GM12878 (cell line): Measurements from ENCODE around the gene COL4A3. TPM values are rescaled to one million over a fixed set of nuclear protein-coding genes. Genes with fewer than 3 reads are reported as not detected.

Source experiments
- ATAC-seq: fragments of 200-7000 bp; cut with Tn5 transposase; 3 replicates; pipeline ENCODE4 v1.9.1; 2020; ENCODE audit warnings: mild to moderate bottlenecking, moderate library complexity
- BruUV-seq: library from RNA; stranded (reverse); fragments of 400-500 nt; replicated peaks from 2 replicates; lab custom pipeline; 2021; lab: Mats Ljungman, UMichigan
- CTCF ChIA-PET: fragments of 300-600 bp; sonication (Branson Sonifier 250); formaldehyde crosslinking; extraction: SDS; loops from one replicate; lab custom pipeline; 2021; ENCODE audit warnings: inconsistent platforms; lab: Yijun Ruan, JAX
- POLR2A ChIA-PET: fragments of 350-600 bp; formaldehyde crosslinking; extraction: SDS; loops from one replicate; lab custom pipeline; 2021; ENCODE audit warnings: inconsistent platforms; lab: Charles Lee
- RAD21 ChIA-PET: fragments of 300-600 bp; sonication (Branson Sonifier 250); formaldehyde crosslinking; loops from one replicate; lab custom pipeline; 2023; ENCODE audit warnings: antibody characterized with exemption; ENCODE audit not compliant: unreplicated experiment; lab: Charles Lee
- SMC1A ChIA-PET: fragments of 300-600 bp; sonication (Branson Sonifier 250); formaldehyde crosslinking; loops from one replicate; lab custom pipeline; 2023; ENCODE audit not compliant: unreplicated experiment, uncharacterized antibody; lab: Charles Lee
- DNase-seq: peaks from one replicate; pipeline ENCODE4 v3.0.0-alpha.2; 2011; ENCODE audit warnings: low read depth, low spot score
- FAIRE-seq: peaks from 3 replicates; lab custom pipeline; 2011; peaks lifted over from hg19 to GRCh38; lab: Jason Lieb, UNC
- H2AFZ ChIP-seq: 2 replicates; pipeline ENCODE4 v1.6.0; 2011; ENCODE audit warnings: low read depth, low read length, control low read depth; ENCODE audit not compliant: control insufficient read depth
- H3K27ac ChIP-seq: 2 replicates; pipeline ENCODE4 v1.5.1; 2011; ENCODE audit warnings: control low read depth; ENCODE audit not compliant: control insufficient read depth, insufficient read depth
- H3K27me3 ChIP-seq, 2 experiments: replicated peaks in 1 of 2; 2 replicates each; pipeline versions ENCODE4 v1.6.0 to v1.6.1; 2011; ENCODE audit warnings: low read length in 1 of 2; ENCODE audit not compliant: control insufficient read depth in 2 of 2, insufficient read depth in 2 of 2
- H3K36me3 ChIP-seq, 2 experiments: 2 replicates each; pipeline ENCODE4 v1.5.1; 2011; ENCODE audit warnings: low read length in 1 of 2; ENCODE audit not compliant: control insufficient read depth in 2 of 2, insufficient read depth in 2 of 2
- H3K4me1 ChIP-seq: 2 replicates; pipeline ENCODE4 v1.6.1; 2011; ENCODE audit warnings: mild to moderate bottlenecking, low read length, moderate library complexity, mixed read lengths; ENCODE audit not compliant: control insufficient read depth, insufficient read depth
- H3K4me2 ChIP-seq: 2 replicates; pipeline ENCODE4 v1.6.0; 2011; ENCODE audit warnings: control low read depth; ENCODE audit not compliant: control insufficient read depth, insufficient read depth
- H3K4me3 ChIP-seq: fragments of 200-600 bp; sonication (generic); 2 replicates; pipeline ENCODE4 v1.5.1; 2016
- H3K79me2 ChIP-seq: 2 replicates; pipeline ENCODE4 v1.6.0; 2011; ENCODE audit warnings: low read length; ENCODE audit not compliant: control insufficient read depth, insufficient read depth
- H3K9ac ChIP-seq: 2 replicates; pipeline ENCODE4 v1.8.0; 2011; ENCODE audit warnings: low read length, control low read depth, mixed read lengths; ENCODE audit not compliant: control insufficient read depth, insufficient read depth
- H3K9me3 ChIP-seq: replicated peaks from 3 replicates; pipeline ENCODE4 v1.5.1; 2011; ENCODE audit warnings: mild to moderate bottlenecking, low read length; ENCODE audit not compliant: control insufficient read depth, insufficient read depth
- H4K20me1 ChIP-seq: 2 replicates; pipeline ENCODE4 v1.6.0; 2011; ENCODE audit not compliant: control insufficient read depth, insufficient read depth
- ETV6 ChIP-seq, 2 experiments: fragments of 450-650 bp in 1 of 2; IDR thresholded peaks in 1 of 2; conservative IDR thresholded peaks in 1 of 2; 2 replicates each; pipeline ENCODE4 v1.6.1; 2014; ENCODE audit warnings: antibody characterized with exemption in 1 of 2, borderline replicate concordance in 1 of 2, low read depth in 1 of 2, mild to moderate bottlenecking in 1 of 2, moderate library complexity in 1 of 2
- HDGF ChIP-seq: fragments of 450-650 bp; IDR thresholded peaks from 2 replicates; pipeline ENCODE4 v1.6.1; 2016; ENCODE audit warnings: antibody characterized with exemption
- IRF5 ChIP-seq: fragments of 450-650 bp; IDR thresholded peaks from 2 replicates; pipeline ENCODE4 v1.6.1; 2017; ENCODE audit warnings: borderline replicate concordance
- MYB ChIP-seq: fragments of 150-350 bp; IDR thresholded peaks from 2 replicates; pipeline ENCODE4 v1.6.1; 2014; ENCODE audit warnings: mild to moderate bottlenecking, low read depth, low read length, borderline replicate concordance
- NKRF ChIP-seq: fragments of 450-650 bp; conservative IDR thresholded peaks from 2 replicates; pipeline ENCODE4 v1.6.1; 2017; ENCODE audit warnings: mild to moderate bottlenecking, moderate library complexity
- RCOR1 ChIP-seq: conservative IDR thresholded peaks from 2 replicates; pipeline ENCODE4 v1.6.1; 2012; ENCODE audit warnings: low read depth, low read length, improper control_type of control experiment
- STAT3 ChIP-seq: IDR thresholded peaks from 2 replicates; pipeline ENCODE4 v1.6.1; 2011; ENCODE audit warnings: low read depth, low read length, improper control_type of control experiment
- TCF3 ChIP-seq: IDR thresholded peaks from 2 replicates; pipeline ENCODE4 v1.6.1; 2012; ENCODE audit warnings: low read depth, mild to moderate bottlenecking, low read length, borderline replicate concordance; ENCODE audit not compliant: insufficient read depth
- ZBED1 ChIP-seq: IDR thresholded peaks from 2 replicates; pipeline ENCODE4 v1.6.1; 2016; ENCODE audit warnings: borderline replicate concordance
- ZZZ3 ChIP-seq: IDR thresholded peaks from 2 replicates; pipeline ENCODE4 v1.6.1; 2011; ENCODE audit warnings: low read depth; ENCODE audit not compliant: control insufficient read depth, insufficient read length
- WGBS: methylation state at CpG from one replicate; pipeline ENCODE4 v1.1.6; 2016; ENCODE audit warnings: low lambda C conversion rate; ENCODE audit not compliant: insufficient replicate concordance, insufficient coverage; ENCODE audit errors: missing lambda C conversion rate; 5-methylcytosine and 5-hydroxymethylcytosine counted together
- in situ Hi-C: fragments of 300-500 bp; cut with MboI; formaldehyde crosslinking; loops from 9 replicates; pipeline ENCODE4 v1.14.3; 2018; ENCODE audit warnings: mixed read lengths
- intact Hi-C: fragments of 100-400 bp; cut with micrococcal nuclease; formaldehyde crosslinking; loops from one replicate; pipeline ENCODE4 v1.14.2; 2022; ENCODE audit not compliant: unreplicated experiment
- polyA plus RNA-seq, 11 experiments: library from polyadenylated mRNA; depleted of rRNA in 4 of 11; unstranded in 6 of 11; stranded (reverse) in 5 of 11; fragments of >200 nt; fragmentation: Nextera tagmentation in 4 of 11; fragmentation: Illumina TruSeq in 1 of 11; extraction: Ambion mirVana in 4 of 11; extraction: Trizol in 1 of 11; gene quantifications; 1 replicate in 1 of 11; 2 replicates in 10 of 11; pipeline versions ENCODE4 v1.2.1 to v1.2.3, GENCODE V29; 2011 to 2016; ENCODE audit warnings: inconsistent platforms in 2 of 11, missing spikeins in 2 of 11, low read depth in 1 of 11
- total RNA-seq, 4 experiments: library from RNA; depleted of rRNA in 3 of 4; stranded (reverse); fragments of >200 nt in 3 of 4; fragmentation: Illumina TruSeq in 1 of 4; extraction: Trizol in 1 of 4; gene quantifications; 2 replicates each; pipeline versions ENCODE4 v1.2.1 to v1.2.3, GENCODE V29; 2013 to 2021
- TF ChIP-seq, protein P1 (sequence below): fragments of 450-650 bp; IDR thresholded peaks from 2 replicates; pipeline ENCODE4 v1.6.1; 2018; ENCODE audit warnings: mild to moderate bottlenecking, low read depth, moderate library complexity; ENCODE audit not compliant: partially characterized antibody
- TF ChIP-seq, protein P2 (sequence below): fragments of 450-650 bp; IDR thresholded peaks from 2 replicates; pipeline ENCODE4 v1.6.1; 2016; ENCODE audit warnings: mild to moderate bottlenecking

Gene COL4A3
- total and polyA plus RNA-seq, 10 of the 15 experiments (the other 5 are each of a cell fraction or from before 2014, with no cell fraction given), result 0.34 to 10.5 (median 3.8) TPM

- TF ChIP-seq ETV6 (conservative IDR thresholded peaks at IDR 0.05 in 1 of 2, IDR thresholded peaks at IDR 0.05 in 1 of 2; ENCODE audit: borderline replicate concordance in 1 of 2, low read depth in 1 of 2), result no peak
- TF ChIP-seq TCF3, result no peak
- no peak for TF ChIP-seq RCOR1
- TF ChIP-seq, protein P1, sequence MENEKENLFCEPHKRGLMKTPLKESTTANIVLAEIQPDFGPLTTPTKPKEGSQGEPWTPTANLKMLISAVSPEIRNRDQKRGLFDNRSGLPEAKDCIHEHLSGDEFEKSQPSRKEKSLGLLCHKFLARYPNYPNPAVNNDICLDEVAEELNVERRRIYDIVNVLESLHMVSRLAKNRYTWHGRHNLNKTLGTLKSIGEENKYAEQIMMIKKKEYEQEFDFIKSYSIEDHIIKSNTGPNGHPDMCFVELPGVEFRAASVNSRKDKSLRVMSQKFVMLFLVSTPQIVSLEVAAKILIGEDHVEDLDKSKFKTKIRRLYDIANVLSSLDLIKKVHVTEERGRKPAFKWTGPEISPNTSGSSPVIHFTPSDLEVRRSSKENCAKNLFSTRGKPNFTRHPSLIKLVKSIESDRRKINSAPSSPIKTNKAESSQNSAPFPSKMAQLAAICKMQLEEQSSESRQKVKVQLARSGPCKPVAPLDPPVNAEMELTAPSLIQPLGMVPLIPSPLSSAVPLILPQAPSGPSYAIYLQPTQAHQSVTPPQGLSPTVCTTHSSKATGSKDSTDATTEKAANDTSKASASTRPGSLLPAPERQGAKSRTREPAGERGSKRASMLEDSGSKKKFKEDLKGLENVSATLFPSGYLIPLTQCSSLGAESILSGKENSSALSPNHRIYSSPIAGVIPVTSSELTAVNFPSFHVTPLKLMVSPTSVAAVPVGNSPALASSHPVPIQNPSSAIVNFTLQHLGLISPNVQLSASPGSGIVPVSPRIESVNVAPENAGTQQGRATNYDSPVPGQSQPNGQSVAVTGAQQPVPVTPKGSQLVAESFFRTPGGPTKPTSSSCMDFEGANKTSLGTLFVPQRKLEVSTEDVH, result no peak
- no peak for TF ChIP-seq HDGF
- no peak for TF ChIP-seq MYB
- no peak for TF ChIP-seq ZZZ3
- no peak for TF ChIP-seq STAT3
- TF ChIP-seq ZBED1, result no peak
- TF ChIP-seq, all 136 proteins: peak for 0
Observed at GRCh38 chr2:227241005-227241404, 76.6 kb downstream of the COL4A3 start (continued).

DNA sequence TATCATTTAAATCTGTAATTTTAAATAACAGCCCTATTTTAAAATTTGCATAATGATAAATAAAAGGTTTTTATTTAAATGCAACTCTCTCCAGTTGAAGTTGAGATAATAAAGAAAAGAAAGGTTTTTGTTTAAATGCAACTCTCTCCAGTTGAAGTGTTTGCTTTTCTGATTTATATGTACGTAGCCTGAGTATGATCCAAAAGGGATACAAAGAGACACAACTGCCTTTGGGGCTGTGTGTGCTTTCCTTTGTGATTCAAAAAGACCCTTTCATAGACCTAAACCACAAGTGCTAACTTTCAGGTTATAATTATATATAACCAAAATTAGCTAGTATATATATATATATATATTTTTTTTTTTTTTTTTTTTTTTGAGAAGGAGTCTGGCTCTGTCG, 84.5 kb downstream of the COL4A3 start:
- POLR2A ChIA-PET, result no interaction called here
- Histone ChIP-seq H3K4me3 (no peak overlapping the region), H3K27me3 (no peaks in the 10 kb centered on the region), H3K9ac (no peak overlapping the region), H3K27ac (no peak overlapping the region), H2AFZ (no peak overlapping the region), H3K4me2 (no peak overlapping the region), H3K4me1 (no peaks in the 10 kb centered on the region), H4K20me1 (no peaks in the 10 kb centered on the region), H3K9me3 (no peaks in the 10 kb centered on the region), H3K79me2 (no peaks in the 10 kb centered on the region), H3K36me3 (no peaks in the 10 kb centered on the region)
- in situ Hi-C loops (no loop called here), intact Hi-C loops (no loop called here)
- WGBS, result 83% methylated on average over 1 of the region's 2 CpGs
- SMC1A ChIA-PET, result interaction anchor here (2.8 kb wide), 1 partner anchor 11 kb away, joined by 12 read pairs; no protein-coding TSS in a partner anchor
- DNase-seq, result no peak
- no peak for FAIRE-seq
- RAD21 ChIA-PET, result no interaction called here
- no peak for ATAC-seq
- BruUV-seq, result no TSS peak
- CTCF ChIA-PET, result interaction anchor here (4.7 kb wide), 1 partner anchor 11 kb away, joined by 28 read pairs; no protein-coding TSS in a partner anchor
- TF ChIP-seq, protein P2, sequence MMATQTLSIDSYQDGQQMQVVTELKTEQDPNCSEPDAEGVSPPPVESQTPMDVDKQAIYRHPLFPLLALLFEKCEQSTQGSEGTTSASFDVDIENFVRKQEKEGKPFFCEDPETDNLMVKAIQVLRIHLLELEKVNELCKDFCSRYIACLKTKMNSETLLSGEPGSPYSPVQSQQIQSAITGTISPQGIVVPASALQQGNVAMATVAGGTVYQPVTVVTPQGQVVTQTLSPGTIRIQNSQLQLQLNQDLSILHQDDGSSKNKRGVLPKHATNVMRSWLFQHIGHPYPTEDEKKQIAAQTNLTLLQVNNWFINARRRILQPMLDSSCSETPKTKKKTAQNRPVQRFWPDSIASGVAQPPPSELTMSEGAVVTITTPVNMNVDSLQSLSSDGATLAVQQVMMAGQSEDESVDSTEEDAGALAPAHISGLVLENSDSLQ, result no peak
- TF ChIP-seq NKRF (no peak), IRF5 (no peak)
